Endothelial cell of umbilical vein (primary cell): ENCODE measurements around the gene FGFR4. TPM values are rescaled to one million over a fixed set of nuclear protein-coding genes. Genes with fewer than 3 reads are reported as not detected.
A peak's percentile ranks its signal among the peaks of the same experiment; 100 is the strongest.

Source experiments
- BruUV-seq: library from RNA; stranded (reverse); fragments of 400-500 nt; replicated peaks from 2 replicates; lab custom pipeline; 2021; lab: Mats Ljungman, UMichigan
- CTCF ChIA-PET: fragments of 300-600, 350-600 bp; sonication (Branson Sonifier 250); formaldehyde crosslinking; loops from one replicate; lab custom pipeline; 2021; ENCODE audit warnings: antibody characterized with exemption, inconsistent platforms; lab: Charles Lee
- POLR2A ChIA-PET: fragments of 300-600, 350-600 bp; sonication (Branson Sonifier 250); formaldehyde crosslinking; loops from one replicate; lab custom pipeline; 2021; ENCODE audit warnings: antibody characterized with exemption, inconsistent platforms; lab: Charles Lee
- DNase-seq: peaks from one replicate; pipeline ENCODE4 v3.0.0-alpha.2; 2011; ENCODE audit warnings: low read depth, low spot score
- FAIRE-seq: peaks from 2 replicates; lab custom pipeline; 2011; peaks lifted over from hg19 to GRCh38; lab: Jason Lieb, UNC
- H2AFZ ChIP-seq: 2 replicates; pipeline ENCODE4 v1.6.0; 2012; ENCODE audit warnings: low read depth, low read length, control low read depth, inconsistent platforms
- H3K27ac ChIP-seq: 2 replicates; pipeline ENCODE4 v1.5.1; 2011; ENCODE audit warnings: low read depth, mild to moderate bottlenecking, control low read depth, low read length, moderate library complexity; ENCODE audit not compliant: insufficient read depth
- H3K27me3 ChIP-seq, 2 experiments: 2 replicates each; pipeline versions ENCODE4 v1.6.0 to v1.6.1; 2011; ENCODE audit warnings: low read length in 2 of 2, mixed read lengths in 1 of 2; ENCODE audit not compliant: control insufficient read depth in 2 of 2, insufficient read depth in 2 of 2
- H3K36me3 ChIP-seq, 2 experiments: 2 replicates in 1 of 2; 3 replicates in 1 of 2; pipeline ENCODE4 v1.5.1; 2011; ENCODE audit warnings: low read length in 2 of 2, mild to moderate bottlenecking in 1 of 2, moderate library complexity in 1 of 2; ENCODE audit not compliant: control insufficient read depth in 2 of 2, insufficient read depth in 2 of 2; ENCODE audit errors: extremely low read depth in 1 of 2
- H3K4me1 ChIP-seq: 3 replicates; pipeline ENCODE4 v1.5.1; 2011; ENCODE audit warnings: mild to moderate bottlenecking, low read length; ENCODE audit not compliant: control insufficient read depth, insufficient read depth; ENCODE audit errors: extremely low read depth
- H3K4me2 ChIP-seq: 2 replicates; pipeline ENCODE4 v1.6.1; 2011; ENCODE audit warnings: low read length, control low read depth, mixed read lengths; ENCODE audit not compliant: insufficient read depth
- H3K4me3 ChIP-seq, 3 experiments: fragments of 200-600 bp in 1 of 3; sonication (generic), shearing (Covaris generic) in 1 of 3; replicated peaks in 1 of 3; 2 replicates each; pipeline ENCODE4 v1.5.1; 2011 to 2016; ENCODE audit warnings: control low read depth in 3 of 3, low read length in 3 of 3, mild to moderate bottlenecking in 2 of 3, inconsistent platforms in 1 of 3, low read depth in 1 of 3, moderate library complexity in 1 of 3; ENCODE audit not compliant: insufficient read depth in 1 of 3
- H3K79me2 ChIP-seq: 2 replicates; pipeline ENCODE4 v1.6.0; 2012; ENCODE audit warnings: low read length, inconsistent platforms; ENCODE audit not compliant: control insufficient read depth, insufficient read depth
- H3K9ac ChIP-seq: replicated peaks from 2 replicates; pipeline ENCODE3; 2011; ENCODE audit warnings: low read length, control low read depth; ENCODE audit not compliant: insufficient read depth; ENCODE audit errors: extremely low read depth
- H3K9me1 ChIP-seq: replicated peaks from 3 replicates; pipeline ENCODE4 v1.6.0; 2011; ENCODE audit warnings: mild to moderate bottlenecking, low read length; ENCODE audit not compliant: control insufficient read depth, insufficient read depth; ENCODE audit errors: extremely low read depth
- H3K9me3 ChIP-seq: replicated peaks from 2 replicates; pipeline ENCODE4 v1.5.1; 2012; ENCODE audit warnings: low read length, inconsistent platforms; ENCODE audit not compliant: control insufficient read depth, insufficient read depth
- H4K20me1 ChIP-seq: replicated peaks from 2 replicates; pipeline ENCODE3; 2011; ENCODE audit warnings: mild to moderate bottlenecking, low read length; ENCODE audit not compliant: control insufficient read depth, insufficient read depth; ENCODE audit errors: extremely low read depth
- EZH2 ChIP-seq: IDR thresholded peaks from 2 replicates; pipeline ENCODE4 v1.6.1; 2012; ENCODE audit warnings: borderline replicate concordance, low read depth, mild to moderate bottlenecking, moderate library complexity, low read length, inconsistent platforms; ENCODE audit not compliant: severe bottlenecking
- FOS ChIP-seq: IDR thresholded peaks from 2 replicates; pipeline ENCODE4 v1.6.1; 2011; ENCODE audit warnings: mild to moderate bottlenecking, low read length, moderate library complexity, borderline replicate concordance; ENCODE audit not compliant: insufficient read depth
- GATA2 ChIP-seq: IDR thresholded peaks from 2 replicates; pipeline ENCODE4 v1.7.0; 2011; ENCODE audit warnings: low read depth, mild to moderate bottlenecking, moderate library complexity, mixed read lengths, low read length; ENCODE audit not compliant: insufficient read length, insufficient read depth
- JUN ChIP-seq: IDR thresholded peaks from 2 replicates; pipeline ENCODE4 v1.6.1; 2011; ENCODE audit warnings: borderline replicate concordance, low read depth; ENCODE audit not compliant: insufficient read length, insufficient read depth
- MYC ChIP-seq: IDR thresholded peaks from one replicate; pipeline ENCODE4 v1.6.1; 2011; ENCODE audit warnings: mild to moderate bottlenecking, low read depth, low read length
- POLR2A ChIP-seq: IDR thresholded peaks from 2 replicates; pipeline ENCODE4 v1.6.1; 2012; ENCODE audit warnings: low read depth, mild to moderate bottlenecking, control low read depth, low read length
- POLR2AphosphoS5 ChIP-seq: IDR thresholded peaks from 2 replicates; pipeline ENCODE4 v1.6.1; 2012; ENCODE audit warnings: low read depth, mild to moderate bottlenecking, control low read depth, low read length, moderate library complexity; ENCODE audit not compliant: insufficient read depth
- dilution Hi-C: fragments of 300-500 bp; cut with MboI; formaldehyde crosslinking; loops from one replicate; pipeline ENCODE4 v1.15.0; 2019; ENCODE audit warnings: low sequenced_read_pairs; ENCODE audit not compliant: extremely low pct_ligation_motif_present
- intact Hi-C: fragments of 100-400 bp; cut with micrococcal nuclease; formaldehyde crosslinking; loops from one replicate; pipeline ENCODE4 v1.10.0; 2022
- polyA plus RNA-seq, 4 experiments: library from polyadenylated mRNA; depleted of rRNA in 3 of 4; stranded (reverse) in 3 of 4; unstranded in 1 of 4; fragments of >200 nt; gene quantifications; 2 replicates each; pipeline versions ENCODE4 v1.2.1 to v1.2.3, GENCODE V29; 2011 to 2012; ENCODE audit warnings: missing spikeins in 1 of 4
- total RNA-seq: library from RNA; stranded (reverse); gene quantifications from 2 replicates; pipeline ENCODE4 v1.2.3, GENCODE V29; 2021
- TF ChIP-seq, protein P1 (sequence below): IDR thresholded peaks from 2 replicates; pipeline ENCODE4 v1.6.1; 2011; ENCODE audit not compliant: insufficient read depth, insufficient read length
- TF ChIP-seq, protein P2 (sequence below), 2 donors: IDR thresholded peaks; 1 replicate in 1 of 2; 2 replicates in 1 of 2; pipeline ENCODE4 v1.5.1; 2011; ENCODE audit warnings: low read length in 2 of 2, mild to moderate bottlenecking in 2 of 2, moderate library complexity in 2 of 2, control low read depth in 1 of 2, inconsistent platforms in 1 of 2, low read depth in 1 of 2; ENCODE audit not compliant: insufficient read depth in 1 of 2; ENCODE audit errors: extremely low read depth in 1 of 2

FGFR4 gene
- total and polyA plus RNA-seq, 2 donors (not counting 3 experiments of a cell fraction or from before 2014, with no cell fraction given): 1.9 to 2.9 TPM

DNA sequence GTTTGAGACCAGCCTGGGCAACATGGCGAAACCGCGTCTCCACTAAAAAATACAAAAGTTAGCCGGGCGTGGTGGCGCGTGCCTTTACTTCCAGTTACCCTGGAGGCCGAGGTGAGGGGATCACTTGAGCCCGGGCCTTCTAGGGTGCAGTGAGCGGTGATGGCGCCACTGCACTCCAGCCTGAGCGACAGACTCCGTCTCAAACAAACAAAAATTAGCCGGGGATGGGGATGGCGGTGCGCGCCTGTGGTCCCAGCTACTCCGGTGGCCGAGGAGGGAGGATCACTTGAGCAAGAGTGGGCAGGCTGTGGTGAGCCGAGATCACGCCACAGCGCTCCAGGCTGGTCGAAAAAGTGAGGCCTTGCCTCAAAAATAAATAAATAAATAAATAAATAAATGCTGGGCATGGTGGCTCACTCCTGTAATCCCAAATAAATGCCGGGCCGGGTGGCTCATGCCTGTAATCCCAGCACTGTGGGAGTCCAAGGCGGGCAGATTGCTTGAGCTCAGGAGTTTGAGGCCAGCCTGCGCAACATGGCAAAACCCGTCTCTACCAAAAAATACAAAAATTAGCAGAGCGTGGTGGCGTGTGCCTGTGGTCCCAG is 30.8 kb downstream of the FGFR4 start:
- no peaks in the 10 kb centered on the region for H3K4me1 ChIP-seq
- no peaks in the 10 kb centered on the region for H4K20me1 ChIP-seq
- H3K4me3 ChIP-seq: no peak overlapping the region
- DNase-seq (no peak), FAIRE-seq (no peak)
- no peak overlapping the region for H3K9ac ChIP-seq
- no peaks in the 10 kb centered on the region for H3K9me1 ChIP-seq
- CTCF ChIA-PET: interaction anchor here (1.0 to 1.3 kb wide), 4 partner anchors 46 to 457 kb away, joined by 3 to 4 read pairs (median 3); no protein-coding TSS in a partner anchor
- H3K27me3 ChIP-seq: no peaks in the 10 kb centered on the region
- H3K27ac ChIP-seq: no peak overlapping the region
- H3K4me2 ChIP-seq: no peak overlapping the region
- dilution Hi-C loops: no loop called here
- no peaks in the 10 kb centered on the region for H3K9me3 ChIP-seq
- POLR2A ChIA-PET: no interaction called here
- no peak for TF ChIP-seq MYC
- TF ChIP-seq FOS: no peak
- no TSS peak for BruUV-seq
- peak overlapping the region; percentile 65 for H2AFZ ChIP-seq
- H3K79me2 ChIP-seq: no peaks in the 10 kb centered on the region
- intact Hi-C loops: loop anchor here (2.0 kb wide), 1 partner anchor 15 kb away; the partner anchor contains the start of gene NSD1
- H3K36me3 ChIP-seq: no peaks in the 10 kb centered on the region

DNA sequence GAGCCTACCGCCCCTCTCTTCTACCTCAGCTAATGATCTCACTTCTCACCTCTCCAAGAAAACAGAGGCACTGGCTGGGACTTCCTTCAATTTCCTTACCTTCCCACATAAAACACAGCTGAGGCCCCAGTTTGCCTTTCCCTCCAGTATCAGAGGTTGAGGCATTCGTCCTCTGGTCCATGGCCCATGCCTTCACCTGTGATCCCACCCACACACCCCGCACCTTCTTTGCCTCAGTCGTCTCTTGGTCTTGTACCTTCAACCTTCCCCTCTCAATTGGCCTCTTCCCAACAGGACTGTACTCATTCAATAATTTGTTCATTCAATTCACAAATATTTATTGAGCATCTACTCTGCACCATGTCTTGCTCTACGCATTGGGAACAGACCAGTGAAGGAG is 35.9 kb downstream of the FGFR4 start:
- Histone ChIP-seq H3K9ac (no peak overlapping the region), H3K79me2 (no peaks in the 10 kb centered on the region), H3K9me3 (no peaks in the 10 kb centered on the region), H3K9me1 (no peaks in the 10 kb centered on the region), H3K4me1 (no peaks in the 10 kb centered on the region), H3K36me3 (no peaks in the 10 kb centered on the region), H3K4me3 (no peak overlapping the region), H3K4me2 (no peak overlapping the region), H4K20me1 (no peaks in the 10 kb centered on the region), H2AFZ (no peak overlapping the region), H3K27ac (no peak overlapping the region), H3K27me3 (no peaks in the 10 kb centered on the region)
- no peak for DNase-seq
- TF ChIP-seq, protein P1, sequence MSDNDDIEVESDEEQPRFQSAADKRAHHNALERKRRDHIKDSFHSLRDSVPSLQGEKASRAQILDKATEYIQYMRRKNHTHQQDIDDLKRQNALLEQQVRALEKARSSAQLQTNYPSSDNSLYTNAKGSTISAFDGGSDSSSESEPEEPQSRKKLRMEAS: no peak
- no peak for TF ChIP-seq POLR2A
- TF ChIP-seq JUN: no peak
- no peak for TF ChIP-seq EZH2
- no peak for TF ChIP-seq GATA2
- TF ChIP-seq, protein P2, sequence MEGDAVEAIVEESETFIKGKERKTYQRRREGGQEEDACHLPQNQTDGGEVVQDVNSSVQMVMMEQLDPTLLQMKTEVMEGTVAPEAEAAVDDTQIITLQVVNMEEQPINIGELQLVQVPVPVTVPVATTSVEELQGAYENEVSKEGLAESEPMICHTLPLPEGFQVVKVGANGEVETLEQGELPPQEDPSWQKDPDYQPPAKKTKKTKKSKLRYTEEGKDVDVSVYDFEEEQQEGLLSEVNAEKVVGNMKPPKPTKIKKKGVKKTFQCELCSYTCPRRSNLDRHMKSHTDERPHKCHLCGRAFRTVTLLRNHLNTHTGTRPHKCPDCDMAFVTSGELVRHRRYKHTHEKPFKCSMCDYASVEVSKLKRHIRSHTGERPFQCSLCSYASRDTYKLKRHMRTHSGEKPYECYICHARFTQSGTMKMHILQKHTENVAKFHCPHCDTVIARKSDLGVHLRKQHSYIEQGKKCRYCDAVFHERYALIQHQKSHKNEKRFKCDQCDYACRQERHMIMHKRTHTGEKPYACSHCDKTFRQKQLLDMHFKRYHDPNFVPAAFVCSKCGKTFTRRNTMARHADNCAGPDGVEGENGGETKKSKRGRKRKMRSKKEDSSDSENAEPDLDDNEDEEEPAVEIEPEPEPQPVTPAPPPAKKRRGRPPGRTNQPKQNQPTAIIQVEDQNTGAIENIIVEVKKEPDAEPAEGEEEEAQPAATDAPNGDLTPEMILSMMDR (IDR thresholded peaks at IDR 0.05; ENCODE audit: extremely low read depth in 1 of 2, insufficient read depth in 1 of 2, low read depth in 1 of 2, low read length in 2 of 2): no peak
- no peak for TF ChIP-seq POLR2AphosphoS5
- no peak for TF ChIP-seq FOS
- no peak for TF ChIP-seq MYC
- dilution Hi-C loops: no loop called here
- no TSS peak for BruUV-seq
- no peak for FAIRE-seq
- ChIA-PET POLR2A (no interaction called here), CTCF (interaction anchor here (0.7 to 0.9 kb wide), 2 partner anchors 9 to 11 kb away, joined by 4 to 5 read pairs; no protein-coding TSS in a partner anchor)
- intact Hi-C loops: no loop called here
